Measurements from ENCODE around the gene BPHL.
A peak's percentile ranks its signal among the peaks of the same experiment; 100 is the strongest.
"Not testable (repeated sequence)": the region's sequence is repeated elsewhere in the genome, so short reads cannot be mapped to it uniquely, and the experiment has no call there.

BPHL gene

GRCh38 chr6:3124667-3125066, 6.2 kb downstream of the BPHL start:
- DNase-seq: no peak

DNA sequence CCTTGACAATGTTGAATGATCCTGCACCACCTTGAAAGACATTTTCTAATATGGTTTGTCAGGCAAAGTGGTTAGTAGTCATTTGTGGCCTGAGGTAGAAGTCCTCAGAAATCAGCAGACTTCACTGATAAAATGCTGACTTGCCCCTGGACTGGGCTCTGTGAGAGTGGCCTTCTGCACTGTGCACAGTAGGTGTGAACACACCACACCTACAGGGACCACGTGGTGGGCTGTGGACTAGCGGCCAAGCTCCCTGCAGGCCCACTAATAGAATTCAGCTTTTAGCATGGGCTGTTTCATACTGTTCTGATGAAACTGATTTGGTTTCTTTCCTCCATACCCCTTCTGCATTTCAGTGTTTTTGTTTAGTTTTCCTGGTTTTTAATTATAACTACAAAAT, 7.3 kb downstream of the BPHL start:
- DNase-seq: no peak

DNA sequence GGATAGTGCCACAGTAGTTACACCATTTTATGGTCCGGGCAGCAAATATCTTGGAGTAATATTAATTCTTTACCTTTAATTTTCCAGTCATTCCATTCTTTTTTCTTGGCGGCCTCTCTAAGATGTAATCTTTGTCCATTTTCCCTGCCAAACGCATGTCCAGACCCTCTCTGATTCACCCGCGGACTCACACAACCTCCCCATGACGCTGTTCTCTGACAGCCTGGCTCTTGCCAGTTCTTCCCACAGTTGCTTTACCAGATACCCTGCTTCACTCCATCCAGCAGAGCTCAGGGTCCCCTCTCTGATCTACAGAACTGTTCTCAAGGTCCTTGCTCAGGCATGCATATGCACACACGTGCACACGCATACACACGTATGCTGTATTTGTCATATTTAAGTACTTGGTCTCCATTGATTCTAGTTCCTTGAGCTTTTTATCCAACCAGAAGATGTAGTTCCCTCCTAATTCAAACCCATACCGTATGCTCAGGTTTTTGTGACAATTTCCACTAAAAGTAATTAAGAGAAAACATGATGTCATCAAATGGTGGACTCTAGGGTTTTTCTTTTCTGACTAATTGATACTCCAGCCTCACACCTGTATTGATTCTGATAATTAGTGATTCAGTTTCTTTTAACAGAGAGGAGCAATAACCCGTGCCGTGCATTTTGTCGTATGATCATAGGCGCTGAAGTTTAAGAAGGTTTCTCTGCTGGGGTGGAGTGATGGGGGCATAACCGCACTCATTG, 10.0 kb downstream of the BPHL start:
- DNase-seq: no peak

DNA sequence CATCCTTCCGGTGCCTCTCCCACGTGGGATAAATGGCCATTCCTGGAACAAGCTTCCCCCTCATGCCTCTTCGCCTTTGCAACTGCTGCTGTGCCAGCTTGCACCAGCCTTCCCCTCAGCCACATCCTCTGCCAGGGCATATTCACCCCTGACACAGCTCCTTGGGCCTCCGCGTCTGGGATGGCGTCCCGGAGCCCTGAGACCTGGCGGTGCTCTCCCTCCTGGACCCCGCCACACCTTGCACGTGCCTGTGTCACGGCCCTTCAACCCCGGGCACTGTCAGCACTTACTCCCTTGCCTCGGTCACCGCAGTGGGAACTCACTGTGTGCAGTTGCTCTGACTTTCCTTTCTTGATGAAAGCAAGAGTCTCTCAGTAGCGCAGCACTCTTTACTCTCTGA, 13.2 kb downstream of the BPHL start:
- no peak for DNase-seq

GRCh38 chr6:3133515-3133914, 15.0 kb downstream of the BPHL start:
- DNase-seq: no peak

DNA sequence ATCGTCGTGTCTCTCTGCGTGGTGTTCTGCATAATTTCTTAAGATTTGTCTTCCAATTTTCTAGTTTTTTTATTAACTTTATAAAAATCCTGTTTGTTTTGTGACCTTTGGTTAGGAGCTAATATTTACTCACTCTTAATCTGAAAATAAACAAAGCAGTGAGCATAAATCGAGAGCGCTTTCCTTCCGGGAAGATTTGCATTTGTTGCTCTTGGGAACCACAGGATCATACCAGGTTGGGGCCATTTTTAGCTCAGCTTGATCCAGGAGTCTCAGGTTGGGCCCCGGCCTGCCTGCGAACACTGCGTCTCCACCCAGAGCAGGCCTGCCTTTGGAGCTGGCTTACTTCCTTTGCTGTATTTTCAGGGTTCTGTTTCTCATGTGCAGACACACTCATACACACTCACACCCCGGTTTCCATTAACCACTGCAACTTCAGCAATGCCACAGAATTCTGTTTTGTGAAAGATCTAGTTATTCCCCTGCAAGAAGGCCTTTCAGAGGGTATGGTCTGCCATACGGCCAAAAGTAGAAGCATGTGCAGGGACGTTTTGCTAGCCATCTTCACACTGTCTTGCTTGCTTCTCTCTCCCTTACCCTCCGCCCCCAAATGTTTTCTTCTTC, 17.3 kb downstream of the BPHL start:
- no peak for DNase-seq

GRCh38 chr6:3136292-3137011, 17.9 kb downstream of the BPHL start:
- no peak for DNase-seq

GRCh38 chr6:3137057-3137777, 18.7 kb downstream of the BPHL start:
- DNase-seq: no peak

DNA sequence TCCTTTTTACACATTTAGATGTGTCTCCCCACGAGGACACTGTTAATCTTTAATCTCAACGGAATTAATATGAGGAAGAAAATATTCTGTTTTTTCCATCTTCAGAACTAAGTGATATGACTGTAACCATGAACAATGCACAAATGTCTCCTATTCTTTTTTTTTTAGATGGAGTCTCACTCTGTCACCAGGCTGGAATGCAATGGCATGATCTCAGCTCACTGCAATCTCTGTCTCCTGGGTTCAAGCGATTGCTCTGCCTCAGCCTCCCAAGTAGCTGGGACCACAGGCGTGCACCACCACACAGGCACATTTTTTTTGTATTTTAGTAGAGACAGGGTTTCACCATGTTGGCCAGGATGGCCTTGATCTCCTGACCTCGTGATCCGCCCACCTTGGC, 19.4 kb downstream of the BPHL start:
- not testable (repeated sequence) for DNase-seq

DNA sequence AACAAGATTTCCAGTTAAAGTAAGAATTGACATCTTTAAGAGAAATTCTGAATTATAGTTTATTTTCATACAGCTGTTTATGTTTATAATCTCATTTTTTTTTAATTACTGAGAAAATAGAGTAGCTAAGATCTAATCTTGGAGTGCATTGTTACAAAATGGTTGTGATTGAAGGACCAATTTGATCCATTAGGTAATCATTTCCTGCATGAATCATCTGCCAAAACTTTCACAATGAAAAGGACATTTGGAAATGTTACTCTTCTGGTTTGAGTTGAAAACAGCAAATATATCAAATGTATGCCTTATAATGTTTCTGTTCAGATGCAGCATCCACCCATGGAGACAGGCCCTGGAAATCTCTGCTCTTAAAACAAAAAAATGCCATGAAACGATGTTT, 19.8 kb downstream of the BPHL start:
- DNase-seq: no peak

- DNase-seq: peak in 1 of 2 donors; percentile 60
Measured at GRCh38 chr6:3139090-3139903, 20.8 kb downstream of the BPHL start.

DNA sequence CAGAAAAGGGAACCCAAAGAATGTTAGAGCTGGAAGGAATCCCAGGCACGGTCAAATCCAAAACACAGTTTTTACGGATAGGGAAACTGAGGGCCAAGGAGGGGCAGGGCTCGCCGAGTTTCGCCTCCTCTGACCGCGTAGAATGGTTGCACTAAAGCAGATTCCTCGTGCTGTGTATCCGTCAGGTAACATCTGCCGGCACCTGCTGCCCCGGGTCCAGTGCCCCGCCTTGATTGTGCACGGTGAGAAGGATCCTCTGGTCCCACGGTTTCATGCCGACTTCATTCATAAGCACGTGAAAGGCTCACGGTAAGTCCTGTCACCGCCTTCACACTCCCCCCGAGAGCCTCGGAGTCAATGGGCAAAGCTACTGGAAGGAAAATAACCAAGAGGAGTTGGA, 21.7 kb downstream of the BPHL start:
- no peak for DNase-seq

GRCh38 chr6:3142536-3142935, 24.0 kb downstream of the BPHL start:
- no peak for DNase-seq

DNA sequence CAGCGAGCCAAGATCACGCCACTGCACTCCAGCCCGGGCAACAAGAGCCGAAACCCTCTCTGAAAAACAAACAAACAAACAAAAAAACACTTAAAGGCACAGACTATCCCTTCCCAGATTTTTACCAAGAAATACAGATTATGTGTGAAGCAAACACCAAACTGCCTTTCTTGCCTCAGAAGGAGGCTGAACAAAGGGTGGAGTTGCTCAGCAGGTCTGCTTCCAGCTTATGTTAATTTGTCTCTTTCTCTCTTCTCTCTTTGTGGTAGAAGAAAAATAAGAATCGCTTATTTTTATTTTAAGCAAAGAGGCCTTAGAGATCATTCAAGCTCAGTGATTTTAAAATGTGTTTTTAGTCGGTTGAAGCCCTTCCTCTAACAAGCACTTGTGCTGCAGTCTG, 24.6 kb downstream of the BPHL start:
- DNase-seq: no peak

- DNase-seq: no peak
Measured at GRCh38 chr6:3144571-3144970, 26.1 kb downstream of the BPHL start.

DNA sequence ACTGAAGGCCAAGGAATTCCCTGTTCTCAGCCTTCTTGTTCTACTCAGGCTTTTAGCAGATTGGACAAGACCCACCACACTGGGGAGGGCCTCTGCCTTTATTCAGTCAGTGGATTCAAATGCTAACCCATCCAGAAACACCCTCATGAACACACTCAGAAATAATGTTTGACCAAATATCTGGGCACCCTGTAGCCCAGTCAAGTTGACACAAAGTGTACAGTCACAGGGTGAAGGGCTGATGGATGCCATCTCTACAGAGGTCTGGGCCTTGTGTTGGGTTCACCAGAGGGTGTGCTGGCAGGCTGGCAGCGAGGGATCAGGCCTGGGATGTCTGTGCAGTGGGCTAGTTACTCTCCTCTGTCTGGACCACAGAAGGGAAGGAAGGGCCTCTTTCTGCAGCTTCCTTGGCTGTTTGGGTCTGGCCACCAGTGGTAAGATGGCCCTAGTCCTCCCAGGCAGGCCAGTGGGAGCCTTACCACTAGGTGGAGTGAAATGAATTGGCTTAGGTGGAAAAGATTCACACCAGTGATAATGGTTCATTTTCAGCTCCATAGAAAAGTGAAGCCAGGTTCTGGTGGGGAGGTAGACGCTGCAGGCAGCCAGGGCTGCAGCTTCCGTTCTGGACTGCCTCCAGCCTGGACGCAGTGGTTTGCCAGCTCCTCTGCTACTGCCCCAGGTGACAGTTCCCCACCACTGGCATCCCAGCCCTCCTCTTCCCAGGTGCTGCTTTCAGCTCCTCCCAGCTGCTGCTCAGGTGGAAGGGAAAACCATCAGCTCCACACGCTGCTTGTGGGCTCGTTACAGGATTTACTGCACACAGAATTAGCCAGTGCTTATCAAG, 29.6 kb downstream of the BPHL start:
- DNase-seq: no peak

GRCh38 chr6:3151691-3152090, 33.2 kb downstream of the BPHL start:
- DNase-seq: no peak

DNA sequence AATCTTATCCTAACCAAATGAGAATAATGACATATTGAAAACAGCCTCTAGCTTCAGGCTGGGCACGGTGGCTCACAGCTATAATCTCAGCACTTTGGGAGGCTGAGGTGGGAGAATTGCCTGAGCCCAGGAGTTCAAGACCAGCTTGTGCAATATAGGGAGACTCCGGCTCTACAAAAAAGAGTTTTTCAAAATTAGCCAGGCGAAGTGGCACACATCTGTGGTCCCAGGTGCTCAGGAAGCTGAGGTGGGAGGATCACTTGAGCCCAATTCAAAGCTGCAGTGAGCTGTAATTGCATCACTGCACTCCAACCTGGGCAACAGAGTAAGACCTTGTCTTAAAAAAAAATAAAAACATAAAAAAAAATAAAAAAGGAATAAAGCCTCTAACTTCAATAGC, 34.2 kb downstream of the BPHL start:
- DNase-seq: no peak

GRCh38 chr6:3155416-3155815, 36.9 kb downstream of the BPHL start:
- not testable (repeated sequence) for DNase-seq

- DNase-seq: peak in 1 of 2 donors; percentile 38
Measured at GRCh38 chr6:3156184-3157130, 37.9 kb downstream of the BPHL start.

Measured in CD4-positive, alpha-beta T cell treated with Interleukin-4 for 1 hour (primary cell).